Skin of body (tissue), 2 donors: Measurements from ENCODE around the gene CSTB. TPM values are rescaled to one million over a fixed set of nuclear protein-coding genes. Genes with fewer than 3 reads are reported as not detected.
A peak's percentile ranks its signal among the peaks of the same experiment; 100 is the strongest.

Experiments
- DNase-seq: peaks from one replicate; lab custom pipeline; 2025; lab: John Stamatoyannopoulos, UW
- total RNA-seq: library from RNA; depleted of rRNA; stranded (reverse); fragments of >200 nt; gene quantifications from one replicate; pipeline ENCODE4 v1.2.3, GENCODE V29; 2014

CSTB gene
- total RNA-seq, 1 donor from 2014 or later: 21.0 TPM

DNA sequence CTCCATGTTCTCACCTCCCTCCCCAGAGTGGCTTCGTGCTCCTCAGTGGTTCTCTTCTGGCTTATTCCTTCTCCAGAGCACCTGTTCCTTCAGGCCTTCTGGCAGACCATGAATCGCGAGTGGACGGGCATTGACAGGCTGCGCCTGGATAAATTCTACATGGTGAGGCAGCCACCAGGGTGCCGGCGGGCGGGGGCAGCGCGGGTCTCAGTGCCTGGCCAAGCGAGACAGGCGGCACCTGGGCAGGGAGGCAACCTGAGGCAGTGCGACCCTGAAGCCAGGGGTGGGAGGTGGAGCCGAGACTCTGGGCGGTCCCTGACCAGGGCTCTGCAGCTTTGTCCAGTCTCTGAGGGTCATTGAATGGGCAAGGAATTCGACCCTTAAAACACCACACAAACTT, 17.1 kb upstream of the CSTB start:
- DNase-seq: no peak

DNA sequence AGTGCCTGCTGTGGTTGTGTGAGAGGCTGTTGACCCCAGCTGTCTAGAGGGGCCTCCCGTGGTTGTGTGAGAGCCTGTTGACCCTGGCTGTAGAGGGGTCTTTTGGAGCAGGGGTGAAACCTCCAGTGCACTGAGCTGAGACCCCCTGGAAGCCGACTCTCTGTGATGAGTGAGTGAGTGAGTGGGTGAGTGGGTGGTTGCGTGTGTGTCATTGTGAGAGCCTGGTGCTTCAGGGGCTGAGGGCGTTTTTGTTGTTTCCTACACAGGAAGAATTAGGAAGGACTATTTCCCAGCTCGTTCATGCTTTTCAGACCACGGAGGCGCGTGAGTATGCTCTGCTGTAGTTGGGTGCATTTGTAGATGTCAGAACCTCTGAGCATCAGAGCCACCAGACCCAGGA, 16.3 kb upstream of the CSTB start:
- no peak for DNase-seq

DNA sequence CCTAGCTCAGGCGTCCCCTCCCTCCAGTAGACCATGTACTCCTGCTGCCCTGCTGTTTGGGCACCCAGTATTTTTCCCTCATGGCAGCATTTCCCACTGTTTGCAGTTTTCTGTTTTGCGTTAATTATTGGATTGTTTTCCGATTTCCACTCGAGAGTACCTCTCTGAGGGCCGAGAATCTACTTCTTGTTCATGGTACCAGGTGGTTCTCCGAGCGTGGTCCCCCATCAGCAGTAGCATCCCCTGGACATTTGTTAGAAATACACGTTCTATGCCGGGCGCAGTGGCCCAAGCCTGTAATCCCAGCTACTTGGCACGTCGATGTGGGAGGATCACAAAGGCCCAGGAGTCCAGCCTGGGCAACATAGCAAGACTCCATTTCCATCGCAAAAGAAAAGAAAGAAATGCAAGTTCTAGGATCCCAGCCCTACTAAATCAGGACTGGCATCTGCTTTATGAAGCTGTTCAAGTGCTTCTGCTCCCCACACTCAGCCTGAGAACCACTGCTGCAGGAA, 14.0 kb upstream of the CSTB start:
- no peak for DNase-seq

DNA sequence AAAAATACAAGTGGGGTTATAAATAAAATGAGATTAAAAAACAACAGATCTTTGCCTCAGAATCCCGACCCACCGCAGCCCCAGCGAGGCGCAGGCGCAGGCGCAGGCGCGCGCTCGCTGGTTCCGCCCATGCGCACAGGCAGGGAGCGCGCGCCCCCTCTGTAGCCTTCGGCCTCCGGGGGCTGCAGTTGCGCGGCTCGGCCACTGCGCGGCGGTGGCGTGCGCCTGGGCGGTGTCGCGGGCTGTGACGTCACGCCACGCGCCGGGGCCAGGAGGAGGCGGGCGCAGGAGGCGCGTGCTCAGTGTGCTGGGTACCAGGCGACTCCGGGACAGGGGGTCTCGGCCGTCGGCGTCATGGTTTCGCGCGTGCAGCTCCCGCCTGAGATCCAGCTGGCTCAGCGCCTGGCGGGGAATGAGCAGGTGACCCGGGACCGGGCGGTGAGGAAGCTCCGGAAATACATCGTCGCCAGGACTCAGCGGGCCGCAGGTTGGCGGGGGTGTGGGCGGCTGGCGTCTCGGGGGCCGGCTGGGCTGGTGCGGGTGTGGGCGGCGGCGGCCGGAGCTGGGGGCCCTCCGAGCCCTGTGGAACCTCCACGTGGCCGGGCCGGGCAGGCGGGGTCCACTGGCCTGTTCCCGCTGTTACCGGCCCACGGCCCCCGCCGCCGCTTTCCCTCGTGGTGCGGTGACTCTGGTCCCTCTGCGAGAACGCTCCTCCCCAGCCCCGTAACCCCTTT, 13.3 kb upstream of the CSTB start, which contains the start of gene RRP1:
Gene RRP1, plus strand, starts transcription at position 302 of the 734 bp plus-strand sequence. Its CDS starts 53 bp downstream, at position 355.
- peak; percentile 92 for DNase-seq

DNA sequence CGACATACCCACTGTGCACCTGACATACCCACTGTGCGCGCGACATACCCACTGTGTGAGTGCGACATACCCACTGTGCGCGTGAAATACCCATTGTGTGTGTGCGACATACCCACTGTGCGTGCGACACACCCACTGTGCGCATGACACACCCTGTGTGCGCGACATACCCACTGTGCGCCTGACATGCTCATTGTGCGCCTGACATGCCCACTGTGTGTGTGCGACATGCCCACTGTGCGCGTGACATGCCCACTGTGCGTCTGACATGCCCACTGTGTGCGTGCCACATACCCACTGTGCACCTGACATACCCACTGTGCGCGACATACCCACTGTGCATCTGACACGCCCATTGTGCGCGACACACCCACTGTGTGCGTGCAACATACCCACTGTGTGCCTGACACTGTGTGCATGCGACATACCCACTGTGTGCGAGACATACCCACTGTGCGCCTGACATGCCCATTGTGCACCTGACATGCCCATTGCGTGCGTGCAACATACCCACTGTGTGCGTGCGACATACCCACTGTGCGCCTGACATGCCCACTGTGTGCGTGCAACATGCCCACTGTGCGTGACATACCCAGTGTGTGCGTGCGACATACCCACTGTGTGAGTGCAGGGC, 10.8 kb upstream of the CSTB start:
- DNase-seq: no peak

DNA sequence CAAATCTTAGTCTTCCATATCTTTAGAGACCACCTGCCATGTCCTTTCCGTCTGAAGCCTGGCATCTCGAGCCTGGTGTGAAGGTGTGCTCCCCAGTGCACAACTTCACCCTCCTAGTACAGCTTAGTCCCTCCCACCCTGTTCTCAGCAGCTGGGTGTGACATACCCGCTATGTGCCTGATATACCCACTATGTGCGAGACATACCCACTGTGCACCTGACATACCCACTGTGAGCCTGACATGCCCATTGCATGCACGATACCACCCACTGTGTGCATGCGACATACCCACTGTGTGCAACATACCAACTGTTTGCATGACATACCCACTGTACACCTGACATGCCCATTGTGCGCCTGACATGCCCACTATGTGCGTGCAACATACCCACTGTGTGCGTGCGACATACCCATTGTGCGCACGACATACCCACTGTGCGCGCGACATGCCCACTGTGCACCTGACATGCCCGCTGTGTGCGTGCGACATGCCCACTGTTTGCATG, 10.2 kb upstream of the CSTB start:
- no peak for DNase-seq

DNA sequence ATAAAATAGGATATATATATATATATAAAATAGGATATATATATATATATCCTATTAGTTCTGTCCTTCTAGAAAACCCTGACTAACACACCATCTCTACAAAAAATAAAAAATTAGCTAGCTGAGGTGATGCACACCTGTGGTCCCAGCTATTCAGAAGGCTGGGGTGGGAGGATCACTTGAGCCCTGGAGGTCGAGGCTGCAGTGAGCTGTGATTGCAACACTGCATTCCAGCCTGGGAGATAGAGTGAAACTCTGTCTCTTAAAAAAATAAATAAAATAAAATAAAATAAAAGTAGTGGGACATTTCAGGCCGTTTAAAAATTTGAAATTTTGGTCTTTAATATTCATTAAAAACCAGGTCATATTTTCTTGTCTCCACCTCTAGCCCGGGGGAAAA, 9.0 kb upstream of the CSTB start:
- DNase-seq: no peak

DNA sequence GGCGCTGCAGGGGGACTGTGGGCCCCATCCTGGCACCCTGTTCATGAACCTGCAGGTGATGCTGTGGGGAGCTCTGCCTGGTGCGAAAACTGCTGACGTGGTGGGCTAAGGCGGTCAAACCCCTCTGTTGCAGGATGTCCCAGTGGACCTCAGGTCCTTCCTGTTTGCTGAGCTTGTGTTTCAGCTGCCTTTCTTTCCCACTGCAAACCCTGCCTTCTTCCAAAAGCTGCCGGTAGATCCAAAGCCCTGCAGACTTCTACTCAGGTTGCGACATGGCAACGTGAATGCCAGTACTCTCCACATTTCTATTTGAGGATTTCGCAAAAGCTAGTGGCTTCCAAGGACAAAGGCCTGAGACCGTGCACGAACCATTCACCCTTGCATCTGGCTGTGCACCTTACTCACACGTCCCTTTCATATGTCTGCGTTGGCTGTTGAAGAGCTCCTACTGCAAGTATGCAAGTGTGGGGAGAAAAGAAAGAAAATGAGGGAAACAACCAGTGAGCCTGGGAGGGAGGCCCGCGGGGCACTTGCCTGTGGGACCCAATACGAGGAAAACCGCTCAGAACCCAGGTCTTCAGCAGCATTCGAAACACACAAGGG, 7.1 kb upstream of the CSTB start:
- DNase-seq: no peak

DNA sequence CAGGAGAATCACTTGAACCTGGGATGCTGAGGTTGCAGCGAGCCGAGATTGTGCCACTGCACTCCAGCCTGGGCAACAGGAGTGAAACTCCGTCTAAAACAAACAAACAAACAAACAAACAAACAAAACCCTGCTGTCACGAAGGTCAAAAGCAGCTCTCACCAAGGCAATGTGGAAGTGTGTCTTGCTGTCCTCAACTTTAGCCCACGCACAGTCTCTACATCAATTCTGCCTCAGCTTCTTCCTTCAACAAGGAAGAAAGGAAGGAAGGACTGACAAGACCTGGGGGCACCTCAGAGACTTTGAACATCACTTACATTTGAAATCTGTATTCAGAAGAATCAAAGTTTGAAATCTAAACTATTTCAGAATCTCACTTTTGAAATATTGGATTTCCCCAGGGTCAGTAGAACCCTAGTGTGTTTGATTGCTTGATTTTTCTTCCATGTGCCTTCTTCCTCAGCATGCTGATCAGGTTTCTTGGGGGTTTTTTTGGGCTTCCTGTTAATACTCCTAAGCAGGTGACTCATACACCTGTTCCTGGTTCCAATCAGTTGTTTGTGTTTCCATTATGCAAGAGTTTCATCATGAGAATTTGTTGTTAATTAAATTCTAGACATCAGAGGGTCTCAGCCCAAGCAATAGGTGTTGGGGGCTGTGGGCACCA, 6.5 kb upstream of the CSTB start:
- DNase-seq: no peak

DNA sequence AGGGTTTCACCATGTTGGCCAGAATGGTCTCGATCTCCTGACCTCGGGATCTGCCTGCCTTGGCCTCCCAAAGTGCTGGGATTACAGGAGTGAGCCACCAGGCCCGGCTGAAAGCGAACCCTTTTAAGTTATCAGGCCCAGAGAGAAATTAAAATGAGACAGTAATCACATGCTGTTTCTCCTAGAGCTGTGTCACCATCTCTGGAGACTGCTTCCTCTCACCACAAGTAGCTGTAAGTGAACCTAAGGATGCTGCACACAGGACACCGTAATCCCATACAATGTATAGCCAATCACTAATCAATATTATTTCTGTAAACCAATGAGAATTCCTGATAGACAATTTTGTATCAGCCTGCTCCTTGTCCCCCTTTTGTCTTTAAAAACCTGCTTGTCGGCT, 5.7 kb upstream of the CSTB start:
- DNase-seq: no peak

DNA sequence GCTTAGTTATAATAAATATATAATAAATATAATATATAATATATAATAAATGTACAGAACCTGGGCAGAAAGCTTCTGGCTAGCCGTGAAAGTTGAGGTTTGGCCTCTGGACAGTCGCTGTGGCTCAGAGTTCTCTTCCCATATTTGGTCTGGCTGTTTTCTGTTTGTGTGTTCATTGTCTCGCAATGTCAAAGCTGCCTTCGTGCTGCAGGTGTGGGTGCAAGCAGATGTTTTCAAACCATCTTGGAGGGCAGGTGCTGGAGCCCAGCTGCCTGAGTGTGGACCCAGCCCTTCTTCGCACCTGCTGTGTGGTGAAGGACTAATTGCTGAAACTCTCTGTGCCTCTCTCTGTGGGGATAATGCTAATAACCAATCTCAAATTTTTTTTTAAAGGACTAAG, 3.6 kb upstream of the CSTB start:
- DNase-seq: no peak

DNA sequence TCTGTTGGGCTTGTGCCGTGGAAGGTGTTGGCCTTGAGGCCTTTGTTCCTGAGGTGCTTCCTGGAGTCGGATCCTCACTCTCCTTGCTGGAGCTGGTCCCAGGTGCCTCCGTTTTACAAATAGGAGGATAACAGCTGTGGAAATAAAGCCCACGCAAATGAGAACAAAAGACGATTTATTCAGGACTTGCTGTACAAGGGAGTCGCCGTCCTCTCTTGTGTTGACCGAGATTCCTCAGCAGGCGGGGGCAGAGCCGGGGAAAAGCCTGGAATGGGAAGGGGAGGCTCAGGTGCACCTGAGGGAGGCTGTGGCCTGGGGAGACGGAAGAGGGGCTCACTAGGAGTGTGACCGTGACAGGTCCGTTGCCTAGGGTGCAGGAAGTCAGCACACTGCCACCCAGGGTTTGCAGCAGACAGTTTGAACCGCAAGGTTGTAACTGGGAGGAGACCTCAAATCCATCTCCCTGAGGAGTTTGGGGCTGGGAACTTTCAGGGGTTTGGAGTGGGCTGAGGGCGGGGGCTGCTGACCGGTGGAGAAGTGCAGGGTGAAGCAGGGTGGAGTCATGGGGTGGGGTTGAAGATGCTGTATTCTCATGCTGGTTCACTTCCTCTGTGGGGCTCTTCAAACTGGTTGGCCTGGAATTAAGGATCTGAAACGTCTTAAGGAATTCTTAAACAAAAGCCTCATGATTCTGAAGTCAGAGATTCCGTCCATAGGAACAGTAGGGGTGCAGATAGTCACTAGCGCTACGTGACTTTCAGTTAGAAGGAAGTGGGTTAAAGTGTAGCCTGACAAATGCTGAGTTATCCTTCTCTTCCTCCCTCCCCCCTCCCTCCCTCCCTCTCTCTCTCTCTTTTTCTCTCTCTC, 2.6 kb upstream of the CSTB start:
- no peak for DNase-seq

DNA sequence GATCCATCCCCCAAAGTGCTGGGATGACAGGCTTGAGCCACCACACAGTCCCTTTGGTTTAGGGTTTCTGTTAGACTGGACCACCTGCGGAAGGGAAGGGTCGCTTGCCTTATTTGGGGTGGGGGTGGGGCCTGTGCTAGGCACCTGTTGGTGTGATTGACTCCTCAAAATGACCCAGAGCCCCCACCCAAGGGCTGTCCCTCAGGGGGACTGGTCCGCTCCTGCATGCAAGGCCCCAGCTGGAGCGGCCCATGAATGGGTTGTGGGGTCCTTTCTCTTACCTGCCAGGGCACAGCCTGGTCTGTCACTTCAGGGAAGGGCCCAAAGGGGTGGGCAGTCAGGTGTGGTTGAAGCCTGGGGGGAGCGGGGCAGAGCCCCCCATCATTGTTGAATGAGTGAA, 1.8 kb upstream of the CSTB start:
- no peak for DNase-seq

DNA sequence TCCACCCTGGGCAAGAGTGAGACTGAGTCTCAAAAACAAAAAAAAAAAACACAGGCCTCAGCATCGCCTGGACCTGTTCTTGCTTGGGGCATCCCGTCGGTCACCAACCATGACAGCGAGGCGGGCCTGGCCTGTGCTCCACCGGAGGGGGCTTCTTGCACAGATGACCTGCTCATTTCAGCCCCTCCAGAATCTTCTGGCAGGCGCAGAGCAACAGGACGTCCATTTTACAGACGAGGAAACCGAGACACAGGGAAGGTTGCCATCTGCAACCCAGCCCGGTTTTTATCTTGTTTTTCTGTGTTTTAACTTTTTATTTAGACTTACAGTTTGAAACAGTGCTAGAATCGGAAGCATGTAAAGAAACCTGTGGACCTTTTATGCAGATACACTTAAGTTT, 918 bp downstream of the CSTB start:
- no peak for DNase-seq

DNA sequence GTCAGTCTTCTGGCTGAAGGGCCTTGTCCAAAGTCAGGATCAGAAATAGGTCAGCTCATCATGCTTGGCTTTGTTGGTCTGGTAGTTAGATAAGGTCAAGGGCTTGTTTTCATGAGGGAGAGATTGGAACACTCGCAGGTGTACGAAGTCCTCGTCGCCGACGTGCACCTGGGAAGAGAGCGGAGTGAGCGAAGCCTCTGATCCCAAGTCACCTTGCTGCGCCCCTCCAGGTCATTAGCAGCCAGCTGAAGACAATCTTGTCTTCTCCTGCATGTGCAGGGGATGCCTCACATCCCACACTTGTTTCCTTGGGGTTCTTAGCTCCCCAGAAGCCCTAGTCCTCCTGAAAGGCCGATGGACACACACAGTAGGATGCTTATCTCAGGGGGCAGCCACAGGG, 1.9 kb downstream of the CSTB start:
- no peak for DNase-seq

DNA sequence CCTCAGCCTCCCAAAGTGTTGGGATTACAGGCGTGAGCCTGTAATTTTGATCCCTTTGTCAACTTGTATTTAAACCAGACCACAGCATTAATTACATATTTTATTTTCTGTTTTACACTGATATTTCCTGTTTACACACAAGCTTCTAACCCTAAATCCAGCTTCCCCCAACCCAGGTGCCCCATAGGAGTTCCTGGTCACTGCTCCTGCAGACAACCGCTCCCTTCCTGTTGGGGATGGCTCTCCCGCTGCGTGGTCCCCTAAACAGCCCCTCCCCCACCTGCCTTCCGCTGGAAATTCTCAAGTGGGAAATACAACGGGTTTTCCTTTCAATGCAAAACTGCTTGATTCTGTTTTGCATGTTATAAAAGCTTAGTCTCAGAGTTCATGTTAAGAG, 3.7 kb downstream of the CSTB start:
- no peak for DNase-seq

DNA sequence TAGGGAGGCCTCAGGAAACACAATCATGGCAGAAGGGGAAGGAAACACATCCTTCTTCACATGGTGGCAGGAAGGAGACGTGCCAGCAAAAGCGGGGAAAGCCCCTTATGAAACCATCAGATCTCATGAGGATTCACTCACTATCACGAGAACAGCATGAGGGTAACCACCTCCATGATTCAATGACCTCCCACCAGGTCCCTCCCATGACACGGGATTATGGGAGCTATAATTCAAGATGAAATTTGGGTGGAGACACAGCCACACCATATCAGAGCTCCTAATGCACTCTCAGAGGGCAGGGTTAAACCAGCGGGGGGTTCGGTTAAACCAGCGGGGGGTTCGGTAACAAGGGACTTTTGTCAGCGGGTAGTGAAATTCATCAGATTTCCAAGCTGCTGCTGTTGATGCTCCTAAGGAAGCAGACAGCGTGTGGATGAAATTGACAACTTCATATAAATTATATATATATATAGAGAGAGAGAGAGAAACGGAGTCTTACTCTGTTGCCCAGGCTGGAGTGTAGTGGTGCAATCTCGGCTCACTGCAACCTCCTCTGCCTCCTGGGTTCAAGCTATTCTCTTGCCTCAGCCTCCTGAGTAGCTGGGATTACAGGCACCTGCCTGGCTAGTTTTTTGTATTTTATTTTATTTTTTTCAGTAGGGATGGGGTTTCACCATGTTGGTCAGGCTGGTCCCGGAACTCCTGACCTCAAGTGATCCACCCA, 4.2 kb downstream of the CSTB start:
- DNase-seq: no peak

DNA sequence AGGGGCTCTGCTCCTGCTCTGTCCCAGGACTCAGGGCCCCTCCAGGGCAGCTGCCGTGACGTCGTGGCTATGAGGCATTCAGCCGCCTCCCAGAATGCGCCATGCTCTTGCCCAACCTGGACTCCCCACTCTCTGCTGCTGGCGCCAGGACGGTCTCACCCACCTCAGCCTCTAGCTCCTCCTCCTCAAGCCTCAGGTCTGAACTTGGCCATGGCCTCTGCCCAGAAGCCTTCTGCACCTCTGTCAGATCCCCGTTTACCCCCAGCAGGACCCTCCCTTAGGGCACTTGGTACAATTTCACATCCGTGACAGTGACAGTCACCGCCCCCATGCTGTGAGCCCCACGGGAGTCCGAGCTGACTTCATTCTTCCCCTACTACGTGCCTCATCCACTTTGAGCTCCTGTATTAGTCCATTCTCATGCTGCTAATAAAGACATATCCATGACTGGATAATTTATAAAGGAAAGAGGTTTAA, 4.9 kb downstream of the CSTB start:
- DNase-seq: no peak

DNA sequence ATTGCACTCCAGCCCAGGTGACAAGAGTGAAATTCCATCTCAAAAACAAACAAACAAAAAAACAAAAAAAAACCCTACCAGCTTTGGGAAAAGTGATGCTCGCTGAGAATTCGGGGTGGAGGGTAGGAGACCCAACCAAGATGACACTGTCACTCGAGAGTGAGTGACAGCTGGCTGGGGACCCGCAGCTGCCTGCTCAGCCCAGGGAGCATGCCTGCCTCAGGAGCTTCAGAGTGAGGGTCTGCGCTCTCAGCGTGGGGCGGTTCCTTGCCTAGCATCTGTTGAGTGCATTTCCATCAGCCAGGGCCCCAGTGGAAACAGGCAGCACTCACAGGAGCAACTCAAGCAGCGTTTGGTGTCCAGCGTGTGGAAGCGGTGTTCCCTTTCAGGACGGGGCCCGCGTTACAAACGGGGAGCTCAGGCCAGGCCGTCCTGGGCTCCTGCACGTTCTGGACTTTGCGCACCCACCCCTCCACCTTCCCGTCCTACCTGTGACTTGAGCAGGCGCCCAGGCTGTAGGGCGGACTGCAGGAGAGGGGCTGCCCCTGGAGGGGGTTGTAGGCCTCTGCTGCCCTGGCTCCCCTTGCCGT, 5.9 kb downstream of the CSTB start:
- DNase-seq: no peak
